ENCODE measurements around the gene RTEL1. TPM values are rescaled to one million over a fixed set of nuclear protein-coding genes. Genes with fewer than 3 reads are reported as not detected.

The RTEL1 gene
- total RNA-seq, 2 donors from 2014 or later, result 25.7 to 34.9 TPM

- Histone ChIP-seq H3K36me3 (no peaks in the 10 kb centered on the region), H3K27ac (no peak overlapping the region), H3K9me3 (no peaks in the 10 kb centered on the region), H3K4me1 (no peaks in the 10 kb centered on the region), H3K27me3 (no peaks in the 10 kb centered on the region), H3K9ac (ENCODE audit: low read depth in 2 of 2, low read length in 2 of 2) (no peak overlapping the region), H3K4me3 (no peak overlapping the region)
- TF ChIP-seq CTCF (IDR thresholded peaks at IDR 0.05), result no peak
- DNase-seq, result no peak
- intact Hi-C loops (cut with DNase I), result no loop called here
Measured at GRCh38 chr20:63617092-63617875, 40.8 kb upstream of the RTEL1 start.

- no peak for DNase-seq
- intact Hi-C loops (cut with DNase I), result no loop called here
- TF ChIP-seq CTCF (IDR thresholded peaks at IDR 0.05), result no peak
- H3K4me3 ChIP-seq, result no peak overlapping the region
- H3K36me3 ChIP-seq, result no peaks in the 10 kb centered on the region
- H3K27me3 ChIP-seq, result no peaks in the 10 kb centered on the region
- no peak overlapping the region for H3K9ac ChIP-seq (ENCODE audit: low read depth in 2 of 2, low read length in 2 of 2)
- H3K27ac ChIP-seq, result no peak overlapping the region
- H3K9me3 ChIP-seq, result no peaks in the 10 kb centered on the region
- no peaks in the 10 kb centered on the region for H3K4me1 ChIP-seq
Measured at GRCh38 chr20:63617876-63618265, 40.2 kb upstream of the RTEL1 start.

- H3K4me1 ChIP-seq, result no peaks in the 10 kb centered on the region
- no peak overlapping the region for H3K4me3 ChIP-seq
- H3K9me3 ChIP-seq, result no peaks in the 10 kb centered on the region
- H3K9ac ChIP-seq (ENCODE audit: low read depth in 2 of 2, low read length in 2 of 2), result no peak overlapping the region
- no peaks in the 10 kb centered on the region for H3K36me3 ChIP-seq
- H3K27ac ChIP-seq, result no peak overlapping the region
- DNase-seq, result no peak
- H3K27me3 ChIP-seq, result no peaks in the 10 kb centered on the region
- TF ChIP-seq CTCF (IDR thresholded peaks at IDR 0.05), result no peak
- intact Hi-C loops (cut with DNase I), result no loop called here
Measured at GRCh38 chr20:63618291-63618980, 39.7 kb upstream of the RTEL1 start.

GRCh38 chr20:63619086-63619485 lies 39.0 kb upstream of the RTEL1 start:
- Histone ChIP-seq H3K27ac (no peak overlapping the region), H3K9me3 (no peaks in the 10 kb centered on the region), H3K4me3 (no peak overlapping the region), H3K36me3 (no peaks in the 10 kb centered on the region), H3K27me3 (no peaks in the 10 kb centered on the region), H3K9ac (ENCODE audit: low read depth in 2 of 2, low read length in 2 of 2) (no peak overlapping the region), H3K4me1 (no peaks in the 10 kb centered on the region)
- intact Hi-C loops (cut with DNase I), result no loop called here
- no peak for DNase-seq
- TF ChIP-seq CTCF (IDR thresholded peaks at IDR 0.05), result no peak

GRCh38 chr20:63619505-63619904 lies 38.6 kb upstream of the RTEL1 start:
- no peak for DNase-seq
- intact Hi-C loops (cut with DNase I), result no loop called here
- Histone ChIP-seq H3K4me1 (no peaks in the 10 kb centered on the region), H3K4me3 (no peak overlapping the region), H3K27ac (no peak overlapping the region), H3K9me3 (no peaks in the 10 kb centered on the region), H3K36me3 (no peaks in the 10 kb centered on the region), H3K9ac (ENCODE audit: low read depth in 2 of 2, low read length in 2 of 2) (no peak overlapping the region), H3K27me3 (no peaks in the 10 kb centered on the region)
- no peak for TF ChIP-seq CTCF (IDR thresholded peaks at IDR 0.05)

Data from colonic mucosa (tissue), 4 donors.